ENCODE data around the gene ZNF273. TPM values are rescaled to one million over a fixed set of nuclear protein-coding genes. Genes with fewer than 3 reads are reported as not detected.
"Not testable (repeated sequence)": the region's sequence is repeated elsewhere in the genome, so short reads cannot be mapped to it uniquely, and the experiment has no call there.

Gene ZNF273
- total RNA-seq, 1 donor from 2014 or later = 6.0 TPM

DNA sequence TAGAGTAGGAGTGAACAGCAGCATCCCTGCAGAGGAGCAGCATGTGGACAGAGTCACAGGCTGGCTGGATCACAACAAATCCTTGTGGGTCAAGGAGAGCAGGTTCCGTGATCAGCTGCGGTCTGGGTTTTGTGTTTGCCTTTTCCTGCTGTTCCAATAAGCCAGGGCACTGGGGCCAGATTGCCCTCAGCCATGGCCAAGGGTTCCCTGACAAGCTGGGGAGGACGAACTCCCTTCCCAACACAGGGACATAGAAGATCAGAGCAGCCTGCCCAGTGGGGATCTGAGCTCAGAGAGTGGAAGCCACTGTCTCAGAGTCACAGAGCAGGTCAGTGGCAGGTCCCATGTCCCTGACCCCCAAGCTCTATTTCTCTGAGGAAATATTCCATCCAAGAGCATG is 12.8 kb upstream of the ZNF273 start:
- not testable (repeated sequence) for ATAC-seq

DNA sequence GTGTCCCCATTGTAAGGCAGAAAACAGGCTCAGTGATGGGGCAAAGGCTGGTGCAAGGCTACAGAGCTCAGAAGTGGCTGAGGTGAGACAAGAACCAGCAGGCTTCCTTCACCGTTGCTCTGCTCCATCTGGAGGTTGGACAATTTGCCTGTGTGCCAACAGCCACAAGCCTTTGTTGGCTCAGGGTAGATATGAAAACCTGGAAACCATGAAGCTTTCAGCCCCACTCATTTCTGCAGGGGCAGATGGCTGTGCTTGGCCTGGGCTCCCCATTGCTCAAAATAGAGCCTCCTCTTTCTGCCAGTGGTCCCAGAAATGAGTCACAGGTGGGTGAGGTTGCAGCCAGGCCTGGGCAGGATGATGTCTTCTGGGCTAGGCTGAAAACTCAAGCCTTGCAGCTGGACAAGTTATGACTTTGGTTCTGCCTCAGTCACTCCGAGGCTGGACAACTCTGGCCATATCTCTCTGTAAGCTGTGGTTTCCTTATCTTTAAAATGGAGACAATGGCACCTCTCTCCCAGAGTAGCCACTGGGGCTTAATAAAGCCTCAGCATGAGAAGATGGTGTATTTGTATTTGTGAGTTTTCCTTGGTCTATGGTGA is 12.2 kb upstream of the ZNF273 start:
- ATAC-seq = peak; percentile 57

DNA sequence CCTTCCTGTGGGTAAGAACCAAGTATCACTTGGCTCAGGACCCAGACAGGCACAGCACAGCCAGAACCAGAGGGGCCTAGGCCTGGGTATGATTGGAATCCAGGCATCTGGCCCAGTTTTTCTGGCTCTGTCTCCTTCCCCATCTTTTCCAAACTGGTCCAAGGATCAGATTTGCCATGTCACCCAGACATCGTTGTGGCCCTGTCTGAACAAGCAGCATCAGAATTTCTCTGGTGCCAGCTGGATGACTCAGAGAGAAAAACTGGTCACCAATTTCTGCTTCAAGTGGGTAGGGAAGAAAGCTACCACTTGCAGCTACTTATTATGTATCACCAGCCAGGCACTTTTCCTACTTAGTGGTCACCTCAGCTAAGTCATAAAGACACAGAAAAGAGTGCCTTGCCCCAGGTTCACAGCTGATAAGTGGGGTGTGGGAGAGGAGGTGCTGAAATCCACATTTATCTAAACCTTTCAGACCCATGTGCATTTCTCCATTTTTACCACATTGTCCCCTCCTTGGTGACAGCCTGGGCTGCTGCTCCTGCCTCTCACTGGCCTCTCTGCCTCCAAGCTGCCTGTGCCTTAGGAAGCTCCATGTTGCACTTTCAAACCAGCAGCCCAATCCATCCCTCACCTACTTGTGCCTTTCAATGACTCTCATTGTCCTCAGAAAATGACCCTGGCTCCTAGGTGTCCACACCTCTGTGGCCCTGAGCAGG is 11.6 kb upstream of the ZNF273 start:
- ATAC-seq = peak; percentile 83

DNA sequence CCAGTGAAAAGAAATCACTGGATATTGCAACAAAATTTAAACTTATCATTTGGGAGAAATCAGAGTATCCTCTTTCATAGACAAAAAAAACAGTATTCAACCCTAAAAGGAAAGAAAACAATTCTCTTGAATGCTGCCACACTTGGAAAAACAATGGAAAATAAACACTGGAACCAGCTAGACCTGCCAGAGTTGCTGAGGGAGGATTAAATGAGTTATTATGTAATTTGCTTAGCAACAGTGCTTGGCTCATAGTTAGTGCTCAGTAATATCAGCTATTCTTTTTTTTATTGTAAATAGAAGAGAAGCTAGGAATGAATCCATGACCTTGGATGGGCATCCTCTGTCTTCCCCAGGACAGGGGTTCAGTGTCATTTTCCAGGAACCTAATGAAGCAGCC is 11.0 kb upstream of the ZNF273 start:
- ATAC-seq = peak; percentile 71

DNA sequence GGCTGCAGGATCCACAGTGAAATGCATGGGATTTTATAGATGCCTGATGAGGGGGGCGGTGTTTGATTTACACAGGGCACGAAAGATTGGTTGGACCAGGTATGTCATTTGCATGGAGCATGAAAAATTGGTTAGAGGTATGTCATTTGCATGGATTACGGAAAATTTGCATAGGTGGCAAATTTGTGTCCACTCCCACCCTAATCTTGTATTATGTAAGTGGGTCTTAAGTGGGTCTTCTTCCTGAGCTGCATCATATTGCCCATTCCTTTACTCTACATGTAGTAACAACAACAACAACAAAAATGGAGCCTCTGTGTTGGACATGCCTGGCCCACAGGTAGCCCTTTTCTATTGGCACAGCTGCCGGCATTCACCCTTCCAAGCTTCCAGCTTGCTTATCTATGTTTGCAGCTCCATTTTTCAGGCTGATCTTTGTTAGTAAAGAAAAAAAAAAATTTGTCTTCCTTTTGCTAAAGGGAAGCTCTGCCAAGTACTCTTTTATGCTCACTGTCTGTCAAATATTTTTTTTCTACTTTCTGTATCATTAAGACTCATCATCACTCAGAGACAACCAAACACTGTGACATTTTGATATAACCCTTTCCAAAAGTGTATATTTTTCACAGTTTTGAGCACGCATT is 10.3 kb upstream of the ZNF273 start:
- ATAC-seq = no peak

DNA sequence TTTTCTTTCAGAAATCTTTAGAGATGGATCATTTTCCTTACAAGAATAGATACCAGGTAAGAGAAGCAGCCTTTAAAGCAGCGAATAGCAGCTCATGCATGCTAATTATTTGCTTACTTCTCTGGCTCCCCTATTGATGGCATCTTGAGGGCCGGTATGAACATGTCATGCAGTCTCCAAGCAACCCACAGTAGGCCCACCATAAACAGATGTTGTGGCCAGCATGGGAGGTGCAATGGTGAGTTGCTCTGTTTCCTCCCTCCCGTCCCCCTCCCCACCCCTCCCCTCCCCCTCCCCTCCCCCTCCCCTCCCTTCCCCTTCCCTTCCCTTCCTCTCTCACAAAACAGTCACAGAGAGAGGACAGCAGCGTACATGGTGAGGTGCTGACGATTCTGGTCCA is 9.7 kb upstream of the ZNF273 start:
- ATAC-seq = no peak

DNA sequence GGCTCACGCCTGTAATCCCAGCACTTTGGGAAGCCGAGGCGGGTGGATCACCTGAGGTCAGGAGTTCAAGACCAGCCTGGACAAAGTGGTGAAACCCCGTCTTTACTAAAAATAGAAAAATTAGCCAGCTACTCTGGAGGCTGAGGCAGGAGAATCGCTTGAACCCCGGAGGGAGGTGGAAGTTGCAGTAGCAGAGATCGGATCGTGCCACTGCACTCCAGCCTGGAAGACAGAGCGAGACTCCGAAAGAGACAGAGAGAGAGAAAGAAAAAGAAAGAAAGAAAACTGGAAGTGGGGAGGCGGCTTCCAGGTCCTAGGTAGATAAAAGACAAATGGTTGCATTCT is 640 bp upstream of the ZNF273 start:
- not testable (repeated sequence) for ATAC-seq

DNA sequence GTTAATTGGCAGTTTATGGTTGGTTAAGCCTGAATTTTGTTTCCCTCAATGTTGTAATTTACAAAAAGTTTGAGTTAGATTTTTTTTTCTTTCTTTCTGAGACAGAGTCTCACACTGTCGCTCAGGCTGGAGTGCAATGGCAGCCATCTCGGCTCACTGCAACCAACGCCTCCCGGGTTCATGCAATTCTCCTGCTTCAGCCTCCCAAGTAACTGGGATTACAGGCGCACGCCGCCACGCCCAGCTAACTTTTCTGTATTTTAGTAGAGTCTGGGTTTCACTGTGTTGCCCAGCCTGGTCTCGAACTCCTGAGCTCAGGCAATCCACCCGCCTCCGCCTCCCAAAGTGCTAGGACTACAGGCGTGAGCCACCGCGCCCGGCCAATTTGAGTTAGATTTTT is 935 bp downstream of the ZNF273 start:
- no peak for ATAC-seq

DNA sequence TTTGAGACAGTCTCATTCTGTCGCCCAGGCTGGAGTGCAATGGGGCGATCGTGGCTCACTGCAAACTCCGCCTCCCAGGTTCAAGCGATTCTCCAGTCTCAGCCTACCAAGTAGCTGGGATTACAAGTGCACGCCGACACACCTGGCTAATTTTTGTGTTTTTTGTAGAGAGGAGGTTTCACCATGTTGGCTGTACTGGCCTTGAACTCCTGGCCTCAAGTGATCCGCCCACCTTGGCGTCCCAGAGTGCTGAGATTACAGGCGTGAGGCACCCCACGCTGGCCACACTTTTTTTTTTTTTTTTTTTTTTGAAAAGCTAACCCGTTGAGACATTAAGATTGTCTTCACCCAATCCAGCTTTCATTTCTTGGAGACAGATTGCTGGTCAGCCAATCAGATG is 2.1 kb downstream of the ZNF273 start:
- ATAC-seq = no peak

DNA sequence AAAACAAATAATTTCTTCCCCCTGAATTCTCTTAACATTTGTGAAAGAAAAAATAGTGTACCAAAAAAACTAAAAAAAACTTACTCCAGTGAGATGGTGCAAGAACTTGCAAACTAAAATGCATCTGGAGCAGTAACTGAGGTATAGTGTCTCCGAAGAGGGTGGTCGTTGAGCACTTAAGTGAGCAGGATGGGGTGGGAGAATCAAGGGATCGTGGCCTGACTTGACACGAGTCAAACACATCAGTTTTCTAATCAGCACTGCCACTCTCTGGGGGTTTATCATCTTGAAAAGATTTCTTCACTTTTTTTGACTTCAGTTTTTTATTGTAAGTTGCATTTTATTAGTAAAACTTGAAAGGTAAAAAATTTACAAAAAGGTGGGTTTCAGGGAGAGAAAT is 2.5 kb downstream of the ZNF273 start:
- ATAC-seq = no peak

DNA sequence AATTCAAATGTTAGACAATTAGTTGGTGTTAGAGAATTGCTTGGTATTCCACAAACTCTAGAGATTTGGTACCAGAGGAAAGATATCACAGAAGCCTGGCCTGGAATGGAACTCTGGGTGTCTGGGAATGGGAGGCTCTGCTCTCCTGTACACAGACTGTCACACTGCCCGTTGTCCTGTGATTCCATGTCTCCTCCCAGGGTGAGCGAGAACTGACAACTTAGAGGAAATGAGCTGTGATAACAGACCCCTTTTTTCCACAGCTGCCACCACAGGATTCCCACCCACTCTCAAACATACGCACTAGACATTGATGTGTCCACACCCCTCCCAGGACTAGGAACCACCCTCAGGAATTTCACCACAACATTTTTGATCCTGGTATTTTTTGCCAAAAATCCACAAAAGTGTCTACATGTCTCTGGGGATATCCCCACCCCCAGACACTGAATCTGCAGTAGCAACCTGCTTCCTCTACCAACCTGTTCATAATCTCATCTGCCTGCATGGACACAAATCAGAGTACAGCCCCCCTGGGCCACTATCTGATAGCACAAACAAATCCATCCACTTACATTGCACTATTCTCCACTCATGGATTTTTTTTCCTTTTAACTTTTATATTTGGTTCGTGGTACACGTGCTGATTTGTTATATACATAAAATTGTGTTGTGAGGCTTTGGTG is 4.7 kb downstream of the ZNF273 start:
- no peak for ATAC-seq

DNA sequence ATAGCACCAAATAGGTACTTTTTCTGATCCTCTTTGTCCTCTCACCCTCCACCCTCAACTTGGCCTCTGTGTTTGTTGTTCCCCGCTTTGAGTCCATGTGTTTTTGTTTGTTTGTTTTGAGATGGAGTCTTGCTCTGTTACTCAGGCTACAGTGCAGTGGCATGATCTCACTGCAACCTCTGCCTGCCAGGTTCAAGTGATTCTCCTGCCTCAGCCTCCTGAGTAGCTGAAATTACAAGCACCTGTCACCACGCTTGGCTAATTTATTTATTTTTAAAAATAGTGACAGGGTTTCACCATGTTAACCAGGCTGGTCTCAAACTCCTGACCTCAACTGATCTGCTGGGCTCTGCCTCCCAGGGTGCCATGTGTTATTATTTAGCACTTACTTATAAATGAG is 5.3 kb downstream of the ZNF273 start:
- ATAC-seq = no peak

DNA sequence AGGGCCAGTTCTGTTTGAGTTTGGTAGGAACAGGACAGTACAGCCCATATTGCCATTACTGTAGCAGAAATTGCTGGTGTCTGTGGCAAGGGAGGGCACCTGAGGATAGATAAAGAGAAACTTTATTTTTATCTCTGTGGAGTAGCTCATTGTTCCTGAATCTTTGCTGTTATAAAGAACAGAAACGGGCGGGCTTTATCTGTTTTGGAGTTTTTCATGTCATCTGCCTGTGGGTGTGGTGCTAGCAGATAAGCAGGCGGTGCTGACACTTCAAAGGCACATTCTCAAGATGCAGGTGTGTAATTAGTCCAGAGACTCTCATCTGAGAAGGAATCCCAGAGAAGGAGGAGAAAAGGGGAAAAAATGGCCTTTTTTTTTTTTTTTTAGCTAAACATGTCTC is 11.5 kb downstream of the ZNF273 start:
- no peak for ATAC-seq

DNA sequence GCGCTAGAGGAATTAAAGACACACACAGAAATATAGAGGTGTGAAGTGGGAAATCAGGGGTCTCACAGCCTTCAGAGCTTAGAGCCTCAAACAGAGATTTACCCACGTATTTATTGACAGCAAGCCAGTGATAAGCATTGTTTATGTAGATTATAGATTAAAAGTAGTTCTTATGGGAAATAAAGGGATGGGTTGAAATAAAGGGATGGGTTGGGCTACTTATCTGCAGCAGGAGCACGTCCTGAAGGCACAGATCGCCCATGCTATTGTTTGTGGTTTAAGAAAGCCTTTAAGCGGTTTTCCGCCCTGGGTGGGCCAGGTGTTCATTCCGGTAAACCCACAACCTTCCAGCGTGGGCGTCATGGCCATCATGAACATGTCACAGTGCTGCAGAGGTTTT is 12.2 kb downstream of the ZNF273 start:
- ATAC-seq = not testable (repeated sequence)

DNA sequence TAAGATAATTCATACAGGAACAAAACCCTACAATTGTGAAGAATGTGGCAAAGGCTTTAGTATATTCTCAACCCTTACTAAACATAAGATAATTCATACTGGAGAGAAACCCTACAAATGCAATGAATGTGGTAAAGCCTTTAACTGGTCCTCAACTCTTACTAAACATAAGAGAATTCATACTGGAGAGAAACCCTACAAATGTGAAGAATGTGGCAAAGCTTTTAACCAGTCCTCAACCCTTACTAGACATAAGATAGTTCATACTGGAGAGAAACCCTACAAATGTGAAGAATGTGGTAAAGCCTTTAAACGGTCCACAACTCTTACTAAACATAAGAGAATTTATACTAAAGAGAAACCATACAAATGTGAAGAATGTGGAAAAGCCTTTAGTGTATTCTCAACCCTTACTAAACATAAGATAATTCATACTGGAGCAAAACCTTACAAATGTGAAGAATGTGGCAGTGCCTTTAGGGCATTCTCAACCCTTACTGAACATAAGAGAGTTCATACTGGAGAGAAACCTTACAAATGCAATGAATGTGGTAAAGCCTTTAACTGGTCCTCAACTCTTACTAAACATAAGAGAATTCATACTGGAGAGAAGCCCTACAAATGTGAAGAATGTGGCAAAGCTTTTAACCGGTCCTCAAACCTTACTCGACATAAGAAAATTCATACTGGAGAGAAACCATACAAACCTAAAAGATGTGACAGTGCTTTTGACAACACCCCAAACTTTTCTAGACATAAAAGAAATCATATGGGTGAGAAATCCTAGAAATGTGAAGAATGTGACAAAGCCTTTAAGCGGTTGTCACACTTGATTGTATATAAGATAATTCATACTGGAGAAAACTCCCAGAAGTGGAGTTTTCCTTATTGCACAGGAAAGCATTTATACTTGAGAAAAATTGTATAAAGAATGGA is 25.4 kb downstream of the ZNF273 start:
- not testable (repeated sequence) for ATAC-seq

DNA sequence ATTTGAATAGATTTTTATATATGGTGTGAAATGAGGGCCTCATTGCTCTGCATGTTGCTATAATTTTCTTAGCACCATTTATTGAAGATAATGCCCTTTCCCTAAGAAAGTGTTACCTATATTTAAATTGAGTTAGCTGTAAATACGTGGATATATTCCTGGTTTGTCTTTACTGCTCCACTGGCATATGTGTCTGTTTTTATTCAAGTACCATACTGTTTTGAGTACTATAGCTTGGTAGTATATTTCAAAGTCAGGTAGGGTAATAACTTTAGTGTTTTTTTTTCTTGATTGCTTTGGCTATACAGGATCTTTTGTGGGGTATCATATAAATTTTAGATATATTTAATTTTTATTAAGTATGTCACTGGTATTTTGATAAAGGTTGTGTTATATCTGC is 31.4 kb downstream of the ZNF273 start:
- no peak for ATAC-seq

DNA sequence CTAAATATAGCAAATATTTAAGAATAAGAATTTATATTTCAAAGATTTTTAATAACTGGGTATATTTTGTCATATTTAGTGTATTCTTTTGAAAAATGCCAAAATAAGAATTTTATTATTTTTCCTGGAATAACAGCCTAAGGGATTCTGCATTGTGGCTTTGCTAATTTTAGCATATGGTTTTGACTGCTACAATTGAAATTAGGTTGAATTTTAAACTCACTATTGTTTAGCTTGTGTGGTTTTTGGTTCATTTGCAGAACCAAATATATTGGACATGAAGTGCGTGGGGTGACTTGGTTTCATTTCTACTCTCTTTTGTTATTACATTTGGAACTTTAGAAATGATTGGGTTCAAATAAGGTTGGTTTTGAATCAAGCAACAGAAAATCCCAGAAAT is 35.5 kb downstream of the ZNF273 start:
- ATAC-seq = no peak

DNA sequence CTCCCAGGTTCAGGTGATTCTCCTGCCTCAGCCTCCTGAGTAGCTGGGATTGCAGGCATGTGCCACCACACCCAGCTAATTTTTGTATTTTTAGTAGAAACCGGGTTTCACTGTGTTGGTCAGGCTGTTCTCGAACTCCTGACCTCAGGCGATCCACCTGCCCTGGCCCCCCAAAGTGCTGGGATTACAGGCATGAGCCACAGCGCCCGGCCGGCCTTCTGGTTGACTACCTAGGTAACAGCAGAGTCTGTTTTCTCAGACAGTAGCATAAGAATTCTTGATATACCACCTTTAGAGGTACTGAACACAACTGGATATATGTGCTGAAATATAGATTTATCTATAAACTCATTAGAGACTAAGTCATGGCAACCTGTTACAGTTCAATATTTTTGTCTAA is 36.9 kb downstream of the ZNF273 start:
- not testable (repeated sequence) for ATAC-seq

DNA sequence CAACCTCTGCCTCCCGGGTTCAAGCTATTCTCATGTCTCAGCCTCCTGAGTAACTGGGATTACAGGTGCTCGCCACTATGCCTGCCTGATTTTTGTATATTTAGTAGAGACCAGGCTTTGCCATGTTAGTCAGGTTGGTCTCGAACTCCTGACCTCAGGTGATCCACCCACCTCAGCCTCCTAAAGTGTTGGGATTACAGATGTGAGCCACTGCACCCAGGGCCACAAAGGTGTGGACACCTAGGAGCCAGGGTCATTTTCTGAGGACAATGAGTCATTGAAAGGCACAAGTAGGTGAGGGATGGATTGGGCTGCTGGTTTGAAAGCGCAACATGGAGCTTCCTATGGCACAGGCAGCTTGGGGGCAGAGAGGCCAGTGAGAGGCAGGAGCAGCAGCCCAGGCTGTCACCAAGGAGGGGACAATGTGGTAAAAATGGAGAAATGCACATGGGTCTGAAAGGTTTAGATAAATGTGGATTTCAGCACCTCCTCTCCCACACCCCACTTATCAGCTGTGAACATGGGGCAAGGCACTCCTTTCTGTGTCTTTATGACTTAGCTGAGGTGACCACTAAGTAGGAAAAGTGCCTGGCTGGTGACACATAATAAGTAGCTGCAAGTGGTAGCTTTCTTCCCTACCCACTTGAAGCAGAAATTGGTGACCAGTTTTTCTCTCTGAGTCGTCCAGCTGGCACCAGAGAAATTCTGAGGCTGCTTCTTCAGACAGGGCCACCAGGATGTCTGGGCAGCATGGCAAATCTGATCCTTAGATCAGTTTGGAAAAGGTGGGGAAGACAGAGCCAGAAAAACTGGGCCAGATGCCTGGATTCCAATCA is 41.8 kb downstream of the ZNF273 start:
- peak; percentile 48 for ATAC-seq

DNA sequence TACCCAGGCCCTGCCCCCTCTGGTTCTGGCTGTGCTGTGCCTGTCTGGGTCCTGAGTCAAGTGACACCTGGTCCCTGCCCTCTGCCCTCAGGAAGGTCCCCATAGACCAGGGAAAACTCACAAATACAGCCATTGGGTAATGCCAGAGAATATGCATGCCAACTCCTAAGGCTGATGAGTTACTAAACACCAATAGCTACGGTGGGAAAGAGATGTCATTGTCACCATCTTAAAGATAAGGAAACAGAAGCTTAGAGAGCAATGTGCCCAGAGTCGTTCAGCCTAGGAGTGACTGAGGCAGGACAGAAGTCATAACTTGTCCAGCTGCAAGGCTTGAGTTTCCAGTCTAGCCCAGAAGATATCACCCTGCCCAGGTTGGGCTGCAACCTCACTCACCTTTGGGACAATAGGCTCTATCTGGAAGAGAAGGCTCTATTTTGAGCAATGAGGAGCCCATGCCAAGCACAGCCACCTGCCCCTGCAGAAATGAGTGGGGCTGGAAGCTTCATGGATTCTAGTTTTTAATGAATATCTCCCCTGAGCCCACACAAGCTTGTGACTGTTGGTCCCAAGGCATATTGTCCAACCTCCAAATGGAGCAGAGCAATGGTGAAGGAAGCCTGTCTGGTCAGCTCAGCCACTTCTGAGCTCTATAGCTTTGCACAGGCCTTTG is 42.6 kb downstream of the ZNF273 start:
- peak; percentile 62 for ATAC-seq

DNA sequence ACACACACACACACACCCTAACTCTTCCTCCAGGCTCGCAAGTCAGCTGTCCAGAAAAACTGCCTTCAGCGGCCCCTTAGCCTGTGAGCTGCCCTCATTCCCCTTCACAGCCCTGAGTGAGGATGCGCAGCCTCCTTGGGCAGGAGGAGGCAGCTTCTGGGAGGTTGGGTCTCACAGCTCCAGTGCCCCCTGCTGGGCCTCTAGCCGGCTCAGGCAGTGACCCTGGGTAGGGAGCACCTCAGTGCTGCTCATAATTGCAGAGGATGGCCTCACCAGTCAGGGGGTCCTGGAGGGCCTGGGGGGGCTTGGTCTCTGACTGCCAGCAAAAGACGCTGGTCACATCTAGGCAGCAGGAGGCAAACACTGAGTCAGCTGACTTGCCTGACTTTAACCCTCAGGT is 43.7 kb downstream of the ZNF273 start:
- ATAC-seq = peak; percentile 8
